GM18526 (cell line): ENCODE results near the gene DERL2.
A peak's percentile ranks its signal among the peaks of the same experiment; 100 is the strongest.

Source experiments
- POLR2A ChIP-seq: IDR thresholded peaks from 3 replicates; pipeline ENCODE4 v1.6.1; 2011; ENCODE audit not compliant: insufficient read length; ENCODE audit errors: extremely low read depth

Gene DERL2

GRCh38 chr17:5478992-5479391, 7.0 kb downstream of the DERL2 start:
- no peak for TF ChIP-seq POLR2A

- TF ChIP-seq POLR2A: no peak
Measured at GRCh38 chr17:5473906-5474305, 12.1 kb downstream of the DERL2 start.

DNA sequence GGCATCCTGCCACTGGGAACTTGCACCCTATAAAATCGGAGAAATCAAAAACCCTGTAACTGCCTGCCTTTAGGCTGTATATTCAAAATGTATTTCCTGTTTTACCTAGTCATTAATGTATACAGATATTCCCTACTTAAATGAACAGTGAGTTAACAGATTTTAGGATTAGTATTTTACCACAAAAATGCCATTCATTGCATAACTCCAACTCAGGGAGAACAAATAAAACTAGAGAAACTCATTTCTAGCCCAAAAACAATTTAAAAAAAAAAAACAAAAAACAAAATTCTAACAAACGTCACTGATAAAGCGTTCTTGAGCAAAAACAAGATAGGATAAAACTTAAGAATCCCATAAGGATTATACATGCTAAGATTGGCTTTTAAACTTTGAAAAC, 13.5 kb downstream of the DERL2 start:
- no peak for TF ChIP-seq POLR2A

GRCh38 chr17:5468075-5468473, 17.9 kb downstream of the DERL2 start:
- no peak for TF ChIP-seq POLR2A

DNA sequence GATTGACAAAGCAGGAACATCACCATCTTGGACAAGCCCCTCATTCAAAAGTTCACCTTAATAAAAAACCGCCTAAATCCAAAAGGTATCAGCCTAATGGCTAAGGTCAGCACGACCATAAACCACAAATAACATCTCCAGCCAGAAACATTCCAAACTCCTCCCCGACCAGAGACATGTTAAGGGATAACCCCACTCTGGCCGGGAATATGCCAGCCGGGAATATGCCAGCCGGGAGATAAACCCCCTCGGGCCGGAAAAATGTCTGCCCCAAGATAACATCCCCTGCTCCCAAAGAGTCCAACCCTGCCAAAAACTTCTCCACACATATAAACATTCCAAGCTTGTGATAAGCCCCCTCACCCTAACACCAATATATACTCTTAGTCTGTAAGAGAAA, 18.6 kb downstream of the DERL2 start:
- TF ChIP-seq POLR2A: no peak

DNA sequence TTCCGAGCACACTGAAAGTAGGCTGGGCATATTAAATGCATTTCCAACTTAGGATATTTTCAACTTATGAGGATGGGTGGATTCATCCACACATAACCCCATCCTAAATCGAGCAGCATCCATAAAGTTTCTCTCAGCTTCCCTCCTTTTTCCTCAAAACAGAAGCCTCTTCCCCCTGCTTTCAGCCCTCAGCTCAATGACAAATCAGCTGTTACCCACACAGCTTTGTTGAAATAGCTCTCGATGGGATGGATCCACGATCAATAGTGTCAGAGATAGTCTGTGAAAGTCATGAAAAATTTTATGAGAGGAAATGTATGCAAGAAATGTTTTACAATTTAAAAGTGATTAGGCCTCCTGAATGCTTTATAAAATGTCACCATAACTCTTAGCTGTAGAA, 19.7 kb downstream of the DERL2 start:
- TF ChIP-seq POLR2A: no peak

- no peak for TF ChIP-seq POLR2A
Measured at GRCh38 chr17:5464717-5465507, 21.1 kb downstream of the DERL2 start.

DNA sequence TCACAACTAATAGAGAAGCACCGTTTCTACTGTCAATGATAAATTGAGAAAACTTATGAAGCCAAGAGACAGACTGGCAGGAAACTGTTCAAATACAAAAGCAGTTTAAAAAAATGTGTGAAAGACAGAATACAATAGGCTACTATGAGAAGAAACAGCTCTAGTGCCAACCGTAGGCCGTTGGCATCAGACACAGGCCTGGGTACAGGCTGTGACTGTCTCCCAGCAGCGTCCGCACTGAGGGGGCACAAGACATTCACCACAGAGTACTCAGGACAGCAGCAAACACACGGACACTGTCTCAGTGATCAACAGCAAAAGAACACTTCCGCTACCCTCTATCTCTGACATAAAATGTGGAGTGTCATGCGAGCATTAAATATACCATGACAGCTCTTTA, 39.2 kb downstream of the DERL2 start:
- TF ChIP-seq POLR2A: no peak

- no peak for TF ChIP-seq POLR2A
Measured at GRCh38 chr17:5444209-5444608, 41.8 kb downstream of the DERL2 start.

DNA sequence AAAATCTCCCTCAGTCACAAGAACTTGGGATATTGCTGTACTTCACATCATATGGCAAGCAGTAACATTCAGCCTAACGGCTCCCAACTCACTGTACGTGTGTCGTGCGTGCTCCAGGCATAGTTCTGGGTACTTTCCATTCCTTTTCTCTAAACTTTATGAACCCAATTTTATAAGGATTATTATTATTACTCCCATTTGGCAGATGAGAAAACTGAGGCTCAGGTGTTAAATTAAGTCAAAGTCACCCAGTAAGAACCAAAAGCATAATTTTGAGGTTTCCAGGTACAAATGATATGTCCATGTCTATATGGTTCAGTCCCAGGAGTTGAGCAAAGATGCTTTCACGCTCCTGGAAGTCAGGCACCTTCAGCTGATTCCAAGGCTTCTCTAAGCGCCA, 42.2 kb downstream of the DERL2 start:
- TF ChIP-seq POLR2A: no peak

DNA sequence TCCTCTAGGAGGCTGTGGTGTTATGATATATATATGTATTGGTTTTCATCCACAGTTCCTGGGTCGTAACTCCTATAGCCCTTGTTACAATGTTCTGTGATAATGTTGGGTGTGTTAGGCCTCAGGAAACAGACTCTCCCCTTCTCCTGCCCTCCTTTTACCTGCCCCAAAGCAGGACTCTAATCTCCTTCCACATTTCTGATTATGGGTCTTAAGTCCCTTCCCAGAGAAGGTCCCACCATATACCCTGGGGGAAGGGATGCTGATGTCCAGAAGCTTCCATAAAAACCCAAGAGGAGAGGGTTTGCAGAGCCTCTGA, 46.6 kb downstream of the DERL2 start:
- TF ChIP-seq POLR2A: no peak

- TF ChIP-seq POLR2A: peak; percentile 92
Measured at GRCh38 chr17:5438716-5439445, 47.1 kb downstream of the DERL2 start, which contains the start of gene C1QBP. Gene C1QBP, minus strand, starts transcription at chr17:5439155. Its CDS starts 82 bp downstream, at chr17:5439073.

DNA sequence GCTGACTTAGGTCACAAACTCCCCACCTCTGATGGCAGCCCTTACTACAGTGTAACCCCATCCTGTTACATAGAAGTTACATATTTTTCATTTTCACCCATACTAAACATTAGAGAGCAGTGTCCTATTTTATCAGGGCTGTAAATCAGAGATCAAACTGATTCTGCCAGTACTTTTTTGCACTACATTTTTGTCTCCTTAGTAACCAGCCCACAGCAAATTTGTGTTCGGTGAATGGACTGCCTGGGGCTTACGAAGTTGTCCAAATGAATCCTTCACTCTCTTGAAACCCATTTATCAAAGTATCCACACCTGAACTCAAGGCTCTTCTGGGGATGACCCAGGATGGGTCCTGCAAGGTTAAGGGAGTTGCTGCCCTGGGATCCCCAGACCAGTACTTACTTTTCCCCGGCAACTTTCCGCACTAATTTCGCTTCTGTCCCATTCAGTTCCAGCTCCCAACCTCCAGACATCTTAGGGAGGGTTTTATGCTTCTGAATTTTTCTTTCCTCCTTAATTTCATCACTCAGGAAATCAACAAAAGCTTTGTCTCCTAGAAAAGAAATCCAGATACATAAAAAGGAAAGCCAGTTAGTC, 48.2 kb downstream of the DERL2 start:
- TF ChIP-seq POLR2A: no peak

GRCh38 chr17:5434984-5435383, 51.0 kb downstream of the DERL2 start:
- TF ChIP-seq POLR2A: no peak

GRCh38 chr17:5431949-5432556, 53.9 kb downstream of the DERL2 start:
- TF ChIP-seq POLR2A: no peak
